ENCODE data around the gene TBX15.

GRCh38 chr1:118989006-118989815, 1.1 kb upstream of the TBX15 start:
- TF ChIP-seq TAF1 (IDR thresholded peaks at IDR 0.05; ENCODE audit: low read depth, low read length) = no peak
- TF ChIP-seq POLR2A (IDR thresholded peaks at IDR 0.05; ENCODE audit: low read depth, low read length) = no peak
- TF ChIP-seq POLR2AphosphoS5 (IDR thresholded peaks at IDR 0.05; ENCODE audit: low read depth, low read length) = no peak

All from GM12891 (cell line).